Stomach (tissue), 4 donors: Measurements from ENCODE around the gene FUS.

ENCODE experiments used
- CTCF ChIP-seq, 7 experiments: fragments of 450-650 bp in 4 of 7; fragments of 200-600 bp in 3 of 7; sonication (generic) in 3 of 7; IDR thresholded peaks; one replicate each; pipeline ENCODE4 v1.5.1; 2016 to 2019; ENCODE audit warnings: antibody characterized with exemption in 7 of 7, control low read depth in 2 of 7, mild to moderate bottlenecking in 1 of 7
- POLR2A ChIP-seq, 4 donors: fragments of 450-650 bp; IDR thresholded peaks; one replicate each; pipeline ENCODE4 v1.6.1; 2016; ENCODE audit warnings: antibody characterized with exemption in 4 of 4, control low read depth in 2 of 4, mild to moderate bottlenecking in 1 of 4, moderate library complexity in 1 of 4
- POLR2AphosphoS5 ChIP-seq, 3 donors: sonication (generic); formaldehyde crosslinking; IDR thresholded peaks; one replicate each; pipeline ENCODE4 v1.6.1; 2016; ENCODE audit warnings: antibody characterized with exemption in 3 of 3

GRCh38 chr16:31191697-31192428, 11.9 kb downstream of the FUS start:
- no peak for TF ChIP-seq CTCF (IDR thresholded peaks at IDR 0.05)
- no peak for TF ChIP-seq POLR2AphosphoS5 (IDR thresholded peaks at IDR 0.05)
- no peak for TF ChIP-seq POLR2A (IDR thresholded peaks at IDR 0.05)
